Left colon (tissue), 2 donors: ENCODE data around the gene POGLUT3. TPM values are rescaled to one million over a fixed set of nuclear protein-coding genes. Genes with fewer than 3 reads are reported as not detected.

Experiments used
- ATAC-seq: fragments of 200-7000 bp; cut with Tn5 transposase; one replicate; pipeline ENCODE4 v1.9.1; 2020; ENCODE audit warnings: mild to moderate bottlenecking, moderate library complexity
- DNase-seq, 2 donors: peaks; one replicate each; pipeline ENCODE4 v3.0.0-alpha.2; 2020
- intact Hi-C, 2 donors: fragments of 100-400 bp; cut with DNase I in 1 of 2; cut with micrococcal nuclease in 1 of 2; formaldehyde crosslinking; loops; one replicate each; pipeline versions ENCODE4 v1.11.2 to v1.14.0; 2022; cut with DNase I, micrococcal nuclease
- total RNA-seq, 2 donors: library from RNA; stranded (reverse); fragmentation: NEBNext Ultra II Directional; extraction: Animal tissue kit (Norgen Biotek cat#: 25700); gene quantifications; one replicate each; pipeline ENCODE4 v1.2.1, GENCODE V29; 2021
- donor health status: DM: no; HTN: no; CAD: no.
- donor health status: DM: yes; HTN: yes; CAD: no.

The POGLUT3 gene
- total RNA-seq, 2 donors from 2014 or later = 14.0 to 14.5 TPM

DNA sequence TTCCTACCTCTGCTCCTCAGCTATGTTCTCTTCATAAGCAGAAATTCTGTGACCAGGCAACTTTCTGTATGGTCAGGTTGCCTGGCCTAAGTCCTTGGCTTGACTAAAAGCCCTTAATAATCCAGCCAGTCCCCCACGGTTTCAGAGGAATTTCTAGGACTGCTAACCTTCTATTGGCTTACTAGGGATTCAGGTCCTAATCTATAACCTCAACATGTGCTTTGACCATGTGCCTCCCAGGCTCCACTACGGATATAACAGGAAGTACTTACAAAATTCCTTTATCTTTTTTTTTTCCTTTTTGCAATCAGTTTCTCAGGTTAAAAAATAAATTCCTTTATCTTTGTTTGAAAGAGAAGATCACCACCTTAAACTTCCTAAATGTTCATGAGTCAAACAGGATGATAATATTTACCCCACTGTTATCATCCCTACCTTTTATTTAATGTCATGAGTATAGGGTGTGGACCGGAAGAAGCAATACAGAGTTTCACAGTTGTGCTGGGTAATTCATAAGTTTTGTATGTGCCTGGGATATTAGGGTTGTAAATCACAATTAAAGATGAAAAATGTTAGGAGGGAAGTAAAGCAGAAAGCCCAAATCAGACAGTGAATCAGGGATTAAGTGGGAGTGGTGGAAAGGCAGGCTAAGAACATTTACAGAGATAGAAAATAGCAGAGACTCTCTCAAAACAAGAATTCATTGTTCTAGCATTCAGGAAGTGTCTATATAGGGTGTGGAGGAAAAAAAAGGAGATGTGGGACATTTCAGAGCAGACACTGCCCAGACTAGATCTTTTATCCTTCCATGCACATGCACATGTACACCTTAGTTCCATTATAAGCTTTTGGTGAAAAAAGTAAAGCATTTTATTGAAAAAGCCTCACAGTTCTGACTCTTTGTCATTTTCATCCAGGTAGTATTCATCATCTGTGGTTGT is 10.7 kb upstream of the POGLUT3 start:
- ATAC-seq = peak; percentile 86
- DNase-seq = no peak
- intact Hi-C loops = no loop called here

DNA sequence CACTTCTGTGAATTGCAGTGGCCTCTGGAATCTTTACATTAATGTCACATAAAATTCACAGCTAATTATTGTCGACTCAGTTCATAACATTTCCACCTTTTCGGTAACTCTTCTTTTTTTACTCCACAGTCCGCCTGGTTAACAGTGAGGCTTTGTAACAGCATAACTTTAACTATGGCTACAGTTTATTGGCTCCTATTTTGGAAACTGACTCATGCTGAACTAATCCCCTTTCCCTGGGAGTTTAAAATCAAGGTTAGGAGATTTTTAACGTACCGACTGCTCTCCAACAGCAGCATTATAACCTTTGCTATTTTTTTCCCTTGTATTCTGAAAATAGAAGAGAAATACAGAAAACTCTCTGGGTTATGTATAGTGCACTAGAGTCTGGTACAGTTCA is 3.2 kb upstream of the POGLUT3 start:
- intact Hi-C loops = no loop called here
- DNase-seq (no peak), ATAC-seq (no peak)

DNA sequence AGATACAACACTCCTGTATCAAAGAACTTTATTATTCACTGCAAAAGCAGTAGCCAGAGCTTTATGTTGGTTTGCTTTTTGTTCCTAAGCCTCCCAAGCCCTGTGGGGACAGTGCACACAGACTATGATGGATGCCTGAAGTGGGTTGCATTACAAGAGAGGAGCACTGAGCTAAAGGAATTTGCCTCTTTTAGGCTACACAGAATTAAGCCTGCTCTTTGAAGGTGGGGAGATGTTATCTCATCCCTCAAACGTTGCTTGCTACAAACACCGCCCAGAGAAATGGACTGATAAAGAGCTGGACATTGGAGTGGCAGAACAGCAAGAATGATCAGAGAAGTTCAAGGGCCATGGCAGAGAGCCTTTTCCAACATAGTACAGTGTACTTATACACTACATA is 2.5 kb upstream of the POGLUT3 start:
- intact Hi-C loops = no loop called here
- no peak for DNase-seq
- no peak for ATAC-seq

DNA sequence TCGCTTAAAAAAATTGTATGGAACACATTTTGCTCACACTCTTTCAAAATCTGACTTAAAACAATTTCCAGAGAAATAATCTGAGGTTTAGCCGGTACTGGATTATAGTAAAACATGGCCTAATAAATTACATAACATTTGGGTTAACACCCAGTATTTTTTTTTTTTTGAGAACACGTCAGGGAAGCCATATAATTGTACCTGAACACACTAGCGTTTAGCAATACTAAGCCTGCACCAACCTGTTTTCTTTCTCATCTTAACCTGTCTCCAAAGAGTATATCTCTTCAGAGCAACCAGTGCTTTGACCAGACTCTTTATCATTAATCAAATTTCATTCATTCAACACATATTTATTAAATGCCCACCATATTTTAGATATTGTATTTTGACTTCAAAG is 2.0 kb upstream of the POGLUT3 start:
- intact Hi-C loops = no loop called here

DNA sequence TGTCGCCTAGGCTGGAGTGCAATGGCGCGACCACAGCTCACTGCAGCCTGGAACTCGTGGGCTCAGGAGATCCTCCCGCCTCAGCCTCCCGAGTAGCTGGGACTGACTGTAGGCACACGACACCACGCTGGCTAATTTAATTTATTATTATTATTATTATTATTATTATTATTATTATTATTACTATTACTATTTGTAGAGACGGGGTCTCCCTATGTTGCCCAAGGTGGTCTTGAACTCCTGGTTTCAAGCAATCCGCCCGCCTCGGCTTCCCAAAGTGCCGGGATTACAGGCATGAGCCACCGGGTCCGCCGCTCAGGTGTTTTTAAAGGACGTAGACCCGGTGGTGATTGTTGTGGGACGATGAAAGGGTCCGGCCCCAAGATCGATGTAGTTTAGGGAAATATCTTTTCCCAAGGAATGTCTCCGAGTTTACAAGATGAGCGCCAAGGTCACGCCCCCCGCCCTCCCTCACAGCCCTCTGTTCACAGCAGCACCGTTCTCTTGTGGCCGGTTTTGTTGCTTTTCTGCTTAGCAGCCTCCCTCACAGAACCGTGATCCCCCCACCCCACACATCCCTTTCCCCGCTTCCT is 728 bp upstream of the POGLUT3 start:
- intact Hi-C loops = no loop called here
- DNase-seq (peak in 1 of 2 donors; percentile 14), ATAC-seq (no peak)

More for the DNA sequence above, 2.0 kb upstream of the POGLUT3 start:
- no peak for ATAC-seq
- no peak for DNase-seq

DNA sequence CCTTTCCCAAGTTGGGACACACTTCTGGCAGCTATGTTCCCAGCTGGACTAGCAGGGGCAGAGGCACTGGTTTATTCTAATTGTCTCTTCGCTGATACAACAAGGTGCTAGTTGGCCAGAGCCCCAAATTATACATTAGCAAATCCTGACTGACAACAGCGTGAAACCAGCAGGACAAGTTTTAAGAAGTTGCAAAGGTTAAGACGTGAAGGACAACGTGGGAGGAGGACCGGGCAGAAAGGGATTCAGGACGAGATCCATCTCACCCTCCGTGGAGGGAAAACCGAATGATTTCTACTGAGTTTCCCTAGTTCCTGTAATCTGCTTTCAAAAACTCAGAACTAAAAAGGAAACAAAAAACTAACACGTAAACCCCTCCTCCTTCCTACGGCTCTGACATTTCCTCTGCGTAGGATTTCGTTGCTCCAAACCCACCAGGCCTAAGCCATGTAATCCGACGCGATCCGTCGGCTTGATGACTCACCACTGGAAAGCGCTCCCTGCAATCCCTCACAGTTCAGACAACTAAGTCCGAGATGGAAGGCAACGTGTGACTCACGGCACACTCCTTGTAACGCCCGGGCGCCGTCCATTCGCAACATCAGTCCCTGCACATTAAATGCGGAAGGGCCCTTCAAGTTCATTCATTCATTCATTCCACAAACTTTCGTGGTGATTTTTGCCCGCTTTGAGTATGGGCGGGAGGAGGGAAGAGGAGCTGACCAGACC is 703 bp downstream of the POGLUT3 start:
- intact Hi-C loops = no loop called here
- ATAC-seq (peak; percentile 90), DNase-seq (peak; percentile 82 to 92)

DNA sequence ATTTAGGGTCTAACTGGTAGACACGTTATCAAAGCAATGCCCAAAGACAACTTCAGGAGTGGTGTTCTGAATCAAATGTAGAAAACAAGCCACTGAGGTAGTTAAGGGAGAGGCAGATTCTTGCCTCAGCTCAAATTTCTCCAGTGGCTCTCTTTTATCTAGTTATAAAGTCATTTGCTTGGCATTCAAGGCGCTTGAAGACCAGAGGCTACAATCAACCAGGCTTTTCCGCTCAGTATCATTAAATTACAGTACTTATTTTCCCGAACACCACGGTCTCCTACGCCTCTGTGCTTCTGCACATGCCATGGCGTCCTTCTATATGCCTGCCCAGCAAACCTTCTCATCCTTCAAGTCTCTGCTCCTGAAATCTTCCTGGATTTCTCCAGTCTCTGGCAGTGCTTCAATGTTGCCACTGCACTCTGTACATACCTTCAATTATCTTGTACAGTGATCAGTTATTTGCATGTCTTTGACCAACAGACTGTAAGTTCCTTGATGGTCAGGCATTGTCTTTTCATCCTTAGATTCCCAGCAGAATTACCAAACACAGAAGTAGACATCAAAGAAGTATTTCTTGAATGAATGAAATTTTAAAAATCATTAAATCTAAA is 1.4 kb downstream of the POGLUT3 start:
- ATAC-seq (peak; percentile 12), DNase-seq (no peak)
- intact Hi-C loops = no loop called here

DNA sequence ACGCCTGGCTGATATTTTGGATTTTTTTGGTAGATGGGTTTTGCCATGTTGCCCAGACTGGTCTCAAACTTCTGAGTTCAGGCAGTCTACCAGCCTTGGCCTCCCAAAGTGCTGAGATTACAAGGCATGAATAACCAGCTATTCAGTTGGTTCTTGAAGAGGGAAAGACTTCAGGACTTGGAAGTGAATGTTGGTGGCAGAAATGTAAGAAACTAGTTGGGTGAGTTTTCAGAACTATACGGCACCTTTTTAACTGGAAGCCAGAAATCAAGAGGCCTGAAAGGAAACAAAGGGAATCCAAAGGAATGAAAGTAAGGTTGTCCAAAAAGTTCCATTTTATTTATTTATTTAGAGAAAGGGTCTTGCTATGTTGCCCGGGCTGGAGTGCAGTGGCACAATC is 2.9 kb downstream of the POGLUT3 start:
- no peak for DNase-seq
- no peak for ATAC-seq
- intact Hi-C loops = no loop called here

DNA sequence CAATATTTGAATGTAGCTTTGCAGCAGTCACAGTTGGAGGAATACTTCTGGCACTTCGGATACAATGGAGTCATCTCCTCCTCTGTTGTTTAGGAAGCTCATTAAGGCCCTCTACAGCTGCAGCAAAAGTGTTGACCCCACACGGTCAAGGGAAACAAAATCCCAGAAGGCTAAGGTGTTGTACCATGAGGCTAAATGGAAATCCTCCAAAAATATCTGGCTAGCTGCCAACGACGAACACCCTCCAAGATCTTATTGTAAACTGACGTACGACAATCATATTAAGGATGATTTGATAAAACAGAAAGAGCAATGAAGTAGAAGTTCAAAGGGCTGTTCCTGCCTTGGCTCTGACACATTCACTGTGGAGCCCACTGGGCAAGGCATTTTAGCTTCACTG is 4.0 kb downstream of the POGLUT3 start:
- intact Hi-C loops = no loop called here
- DNase-seq (no peak), ATAC-seq (no peak)

DNA sequence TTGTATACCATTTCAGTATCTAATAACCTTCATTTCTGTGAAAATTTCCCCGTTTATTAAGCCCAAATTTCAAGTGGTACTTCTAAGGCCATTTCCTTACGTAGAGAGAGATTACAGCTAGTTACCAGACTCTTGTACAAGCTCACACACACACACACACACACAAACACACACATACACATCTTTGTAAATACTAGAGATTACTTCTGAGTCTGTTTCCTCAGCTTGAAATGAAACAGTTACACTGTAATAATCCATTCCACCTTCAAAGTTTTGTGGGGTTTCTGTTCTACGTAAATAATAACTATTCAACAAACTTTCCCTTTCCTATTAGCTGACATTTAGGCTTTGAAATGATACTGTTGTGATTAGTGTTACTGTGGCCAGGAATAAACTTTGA is 6.2 kb downstream of the POGLUT3 start:
- no peak for ATAC-seq
- DNase-seq = no peak
- intact Hi-C loops = no loop called here

DNA sequence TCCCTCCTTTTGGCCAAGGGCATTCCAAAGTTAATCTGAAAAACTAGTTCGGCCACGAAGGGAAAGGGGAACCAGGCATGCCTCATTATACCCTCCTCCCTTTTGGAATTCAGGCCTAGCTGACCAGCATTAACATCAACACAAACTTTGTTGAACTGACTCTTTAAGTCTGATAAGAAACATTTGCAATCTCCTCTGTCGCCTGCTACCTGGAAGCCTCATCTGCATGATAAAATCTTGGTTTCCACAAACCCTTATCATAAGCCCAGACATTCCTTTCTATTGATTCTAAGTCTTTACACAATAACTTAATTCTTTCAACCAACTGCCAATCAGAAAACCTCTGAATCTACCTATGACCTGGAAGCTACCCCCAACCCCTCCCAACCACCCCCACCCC is 11.4 kb downstream of the POGLUT3 start:
- intact Hi-C loops = no loop called here
- DNase-seq = no peak
- ATAC-seq = no peak

DNA sequence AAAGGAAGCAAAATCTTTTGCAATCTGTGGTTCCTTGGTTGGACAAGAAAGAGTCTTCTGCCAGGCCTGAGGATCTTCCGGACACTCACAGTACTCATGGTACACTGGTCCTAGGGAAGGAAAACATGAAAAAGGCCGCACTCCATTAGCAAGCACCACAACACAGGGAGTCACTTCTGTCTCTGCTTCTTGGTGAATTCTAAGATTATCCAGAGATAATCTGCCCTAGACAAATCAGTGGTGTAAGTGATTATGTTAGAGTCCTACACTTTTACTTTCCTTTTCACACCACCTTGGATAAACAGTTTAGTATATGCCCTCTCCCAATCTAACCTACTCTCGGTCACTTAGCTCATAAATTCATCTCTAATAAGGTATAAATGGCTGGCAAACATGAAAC is 11.9 kb downstream of the POGLUT3 start:
- DNase-seq (no peak), ATAC-seq (no peak)
- intact Hi-C loops = no loop called here

DNA sequence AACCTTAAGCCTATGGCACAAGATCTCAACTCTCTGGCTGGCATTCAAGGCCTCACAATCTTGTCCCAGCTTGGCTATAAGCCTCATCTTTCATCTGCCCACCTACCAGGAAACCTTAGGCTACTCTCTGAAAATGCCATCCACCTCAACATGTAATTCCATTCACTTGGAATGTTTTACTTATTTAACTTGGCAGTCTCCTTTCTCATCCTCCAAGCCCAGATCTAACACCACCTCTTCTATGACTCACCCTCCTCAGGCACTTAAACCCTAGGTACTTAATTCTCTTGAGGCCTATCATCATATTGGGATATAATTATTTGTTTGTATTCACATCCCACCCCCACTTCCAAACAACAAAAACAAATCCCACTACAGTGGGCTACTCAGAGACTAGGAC is 15.0 kb downstream of the POGLUT3 start:
- ATAC-seq = no peak
- DNase-seq = no peak
- intact Hi-C loops = no loop called here

DNA sequence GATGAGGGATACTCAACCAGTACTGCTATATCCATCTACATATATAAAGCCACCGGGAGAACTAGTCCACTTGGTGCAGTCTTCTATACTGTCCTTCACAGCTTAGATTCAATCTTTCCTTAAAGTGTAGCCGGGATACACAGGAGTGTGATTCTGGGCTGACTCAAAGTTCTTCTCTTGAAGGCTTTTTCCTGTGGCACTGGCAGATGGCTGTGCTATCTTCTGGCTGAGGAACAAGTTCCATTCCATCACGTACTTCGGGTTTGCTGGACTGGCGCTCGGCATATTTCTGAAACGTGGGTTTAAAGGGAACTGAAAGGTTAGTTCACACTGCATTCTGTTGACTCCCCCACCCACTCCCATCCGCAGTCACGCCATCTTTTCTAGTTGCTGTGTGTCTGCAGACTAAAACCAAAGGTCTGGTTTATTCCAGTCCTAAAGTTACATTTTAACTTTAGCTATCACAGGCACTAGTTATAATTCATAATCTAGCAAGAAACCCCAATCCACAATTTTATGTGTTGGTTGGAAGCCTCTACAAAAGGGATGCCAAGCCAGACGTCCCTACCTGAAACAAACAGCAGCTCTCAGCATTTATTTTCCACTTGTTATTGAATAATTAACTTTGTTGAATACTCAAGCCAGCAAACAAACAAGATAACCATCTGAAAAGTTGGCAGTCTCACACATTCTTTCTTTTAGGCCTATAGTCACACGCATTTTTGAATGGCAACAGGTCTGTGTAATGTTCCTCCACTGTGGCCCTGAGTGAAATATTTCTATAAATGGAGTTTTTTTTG is 23.3 kb downstream of the POGLUT3 start:
- no peak for ATAC-seq
- no peak for DNase-seq
- intact Hi-C loops = no loop called here

DNA sequence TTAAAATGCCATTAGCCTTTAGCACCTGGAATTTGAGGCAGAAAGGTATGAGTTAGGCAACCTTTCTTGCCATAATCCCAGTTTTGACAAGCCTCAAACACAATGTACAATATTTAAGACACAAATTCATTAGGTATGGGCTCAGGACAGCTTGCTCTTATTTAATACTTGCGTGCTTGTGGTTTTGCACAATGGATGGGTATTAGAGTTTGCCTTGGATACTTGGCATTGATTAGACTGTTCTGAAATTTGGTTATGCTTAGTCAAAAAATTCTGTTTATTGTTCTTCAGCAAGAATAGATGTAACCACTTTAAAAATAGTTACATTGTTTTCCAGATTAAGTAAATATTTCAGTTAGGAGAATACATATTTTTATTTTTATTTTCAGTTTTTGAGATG is 25.5 kb downstream of the POGLUT3 start:
- no peak for DNase-seq
- intact Hi-C loops = no loop called here
- ATAC-seq = no peak

DNA sequence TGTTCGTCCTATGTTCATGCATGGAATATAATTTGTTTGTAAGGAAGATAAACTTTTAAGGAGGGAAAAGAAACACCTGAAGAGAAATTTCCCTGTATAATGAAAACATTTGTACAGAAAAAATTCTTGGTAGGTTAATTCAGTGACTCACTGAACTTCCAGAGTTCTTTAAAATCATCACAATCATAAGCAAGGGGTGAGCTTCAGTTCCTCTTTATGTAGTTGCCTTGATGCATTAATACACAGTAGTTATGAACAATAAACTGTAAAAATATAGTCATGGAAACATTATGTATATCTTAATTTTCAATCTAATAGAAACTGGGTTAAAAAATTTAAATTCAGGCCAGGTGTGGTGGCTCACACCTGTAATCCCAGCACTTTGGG is 29.7 kb downstream of the POGLUT3 start:
- DNase-seq (no peak), ATAC-seq (no peak)
- intact Hi-C loops = no loop called here

DNA sequence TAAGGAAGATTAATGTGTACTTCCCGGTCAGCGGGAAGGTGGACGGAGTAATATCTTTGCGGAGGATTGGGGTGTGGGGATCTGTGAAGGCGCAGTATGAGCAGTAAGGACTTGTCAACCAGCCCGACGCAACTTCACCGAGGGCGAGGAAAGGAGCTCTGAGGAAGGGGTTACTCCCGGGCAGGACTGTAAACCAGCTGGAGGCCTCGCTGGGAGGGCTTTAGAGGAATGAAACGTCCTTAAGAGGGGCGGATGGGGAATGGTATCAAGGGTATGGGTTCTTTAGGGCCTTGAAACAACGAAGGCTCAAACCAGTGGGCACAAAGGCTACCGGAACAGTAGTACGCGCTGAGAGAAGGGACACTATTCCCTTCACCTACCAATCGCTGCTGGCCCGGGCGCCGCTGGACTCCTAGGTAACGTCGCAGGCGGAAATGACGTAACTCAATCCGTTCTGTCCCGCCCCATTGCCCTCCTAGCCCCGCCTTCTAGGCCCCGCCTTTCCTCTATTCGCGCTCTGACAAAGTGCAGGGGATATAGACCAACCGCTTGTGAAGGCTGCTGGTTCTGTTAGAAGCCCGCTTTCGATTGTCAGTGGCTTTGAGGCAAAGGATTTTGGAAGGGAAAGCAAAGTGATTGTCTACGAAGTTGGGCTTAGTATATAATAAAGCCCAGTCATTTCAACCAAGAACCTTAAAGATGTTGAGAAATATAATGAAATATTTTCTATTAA is 30.9 kb downstream of the POGLUT3 start, which contains the start of gene C11orf65:
C11orf65 (minus strand) TSS at position 439 of the 733 bp plus-strand sequence. CDS start 5,970 bp downstream, outside the sequence.
- intact Hi-C loops = no loop called here
- DNase-seq (peak; percentile 96 to 98), ATAC-seq (peak; percentile 99)

DNA sequence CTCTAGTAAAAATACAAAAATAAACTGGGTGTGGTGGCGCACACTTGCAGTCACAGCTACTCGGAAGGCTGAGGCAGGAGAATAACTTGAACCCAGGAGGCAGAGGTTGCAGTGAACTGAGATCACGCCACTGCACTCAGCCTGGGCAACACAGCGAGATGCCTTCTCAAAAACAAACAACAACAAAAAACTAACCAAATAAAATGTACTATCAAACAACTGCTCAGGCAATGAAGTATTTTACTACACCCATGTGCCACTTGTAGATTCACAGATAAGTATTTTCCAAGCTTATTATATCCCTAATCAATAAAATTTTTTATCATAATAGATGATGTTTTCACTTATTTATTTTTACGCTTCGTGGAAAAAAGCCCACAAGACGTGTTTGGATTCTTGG is 31.8 kb downstream of the POGLUT3 start:
- ATAC-seq (peak; percentile 5), DNase-seq (peak in 1 of 2 donors; percentile 11)
- intact Hi-C loops = no loop called here
